NCI-H526 (cell line): ENCODE data around the gene ADARB2.
"Not testable (repeated sequence)": the region's sequence is repeated elsewhere in the genome, so short reads cannot be mapped to it uniquely, and the experiment has no call there.

ENCODE experiments used
- DNase-seq, 2 experiments: peaks; one replicate each; lab custom pipeline; 2025; lab: John Stamatoyannopoulos, UW

The ADARB2 gene

DNA sequence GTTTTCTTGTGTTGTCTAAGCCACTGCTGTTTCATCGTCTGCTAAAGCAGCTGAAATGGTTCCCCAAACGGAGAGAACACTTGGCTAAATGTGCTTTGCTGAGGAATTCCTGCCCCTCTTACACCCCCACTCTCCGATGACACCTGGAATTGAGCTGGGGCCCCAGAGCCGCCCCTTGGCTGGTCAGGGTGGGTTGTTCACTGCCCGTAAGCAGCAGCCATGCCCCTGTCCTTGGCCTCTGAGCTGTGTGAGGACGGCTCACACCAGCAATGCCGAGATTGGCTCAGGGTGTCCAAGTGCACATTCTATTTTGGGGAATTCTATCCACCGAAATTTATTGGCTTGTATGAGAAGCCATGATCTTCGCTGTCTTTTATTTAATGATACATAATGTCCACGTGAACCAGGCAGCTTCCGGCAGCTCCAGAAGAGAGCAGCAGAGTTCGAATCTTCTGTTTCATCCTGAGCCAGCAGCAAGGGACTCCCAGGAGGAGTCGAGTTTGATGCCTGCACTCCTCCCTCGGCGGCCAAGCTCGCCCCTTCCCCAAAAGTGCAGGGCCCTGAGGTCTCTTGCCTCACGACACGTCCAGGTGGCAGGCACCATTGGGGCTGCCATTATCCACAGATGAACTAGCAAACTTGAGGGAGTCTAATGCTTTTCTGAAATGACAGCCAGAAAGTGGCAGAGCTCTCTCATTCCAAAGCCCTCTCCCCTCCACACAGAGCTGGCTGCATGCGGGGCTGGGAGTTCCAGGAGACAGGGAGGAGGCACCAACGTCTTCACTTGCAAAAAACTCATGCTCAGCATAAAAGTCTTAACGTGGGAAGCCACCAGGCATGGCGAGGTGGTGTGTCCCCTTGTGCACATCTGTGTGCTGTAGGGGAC is 567.1 kb downstream of the ADARB2 start:
- DNase-seq: no peak

DNA sequence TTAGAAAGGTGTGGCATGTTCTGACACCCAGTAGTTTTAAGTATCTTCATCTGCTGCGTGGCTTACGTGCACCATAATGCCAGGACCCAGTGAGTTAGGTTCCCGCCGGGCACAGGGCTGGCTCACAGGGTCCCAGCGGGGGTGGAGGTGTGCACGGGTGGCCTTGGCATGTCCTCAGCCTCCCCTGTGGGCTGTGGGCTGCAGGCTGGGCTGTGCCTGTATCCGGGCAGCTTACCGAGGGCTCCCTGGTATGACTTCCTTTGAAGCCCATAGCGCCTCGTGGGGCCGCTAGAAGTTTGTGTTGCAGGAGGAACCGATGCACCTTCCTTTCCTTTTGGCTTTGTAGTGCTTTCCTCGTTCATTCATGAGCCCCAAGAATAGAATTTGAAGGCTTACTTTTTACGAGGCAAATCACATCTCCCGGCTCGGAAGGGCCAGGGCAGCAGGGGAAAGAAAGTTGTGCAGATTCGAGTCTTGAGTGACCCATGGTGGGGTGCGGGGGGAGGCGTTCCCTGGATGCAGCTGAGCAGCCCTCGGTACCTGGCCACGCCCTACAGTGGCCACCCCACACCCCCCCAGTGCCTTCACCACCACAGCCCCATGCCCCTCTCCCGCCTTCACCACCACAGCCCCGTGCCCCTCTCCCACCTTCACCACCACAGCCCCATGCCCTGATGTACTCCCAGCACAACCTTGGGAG is 568.0 kb downstream of the ADARB2 start:
- no peak for DNase-seq

DNA sequence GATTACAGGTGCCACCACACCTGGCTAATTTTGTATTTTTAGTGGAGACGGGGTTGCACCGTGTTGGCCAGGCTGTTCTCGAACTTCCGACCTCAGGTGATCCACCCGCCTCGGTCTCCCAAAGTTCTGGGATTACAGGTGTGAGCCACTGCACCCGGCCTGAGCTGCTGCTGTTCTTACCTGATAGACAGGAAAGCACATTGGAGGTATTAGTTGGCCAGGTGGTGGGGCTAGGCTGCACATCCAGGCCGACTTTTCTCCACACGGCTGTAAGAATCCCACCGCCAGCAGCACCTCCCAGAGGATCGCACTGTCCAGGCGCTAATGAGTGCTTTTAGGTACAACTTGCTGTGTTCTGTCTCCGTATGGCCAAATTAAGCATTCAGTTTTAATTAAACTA is 568.6 kb downstream of the ADARB2 start:
- DNase-seq: no peak

DNA sequence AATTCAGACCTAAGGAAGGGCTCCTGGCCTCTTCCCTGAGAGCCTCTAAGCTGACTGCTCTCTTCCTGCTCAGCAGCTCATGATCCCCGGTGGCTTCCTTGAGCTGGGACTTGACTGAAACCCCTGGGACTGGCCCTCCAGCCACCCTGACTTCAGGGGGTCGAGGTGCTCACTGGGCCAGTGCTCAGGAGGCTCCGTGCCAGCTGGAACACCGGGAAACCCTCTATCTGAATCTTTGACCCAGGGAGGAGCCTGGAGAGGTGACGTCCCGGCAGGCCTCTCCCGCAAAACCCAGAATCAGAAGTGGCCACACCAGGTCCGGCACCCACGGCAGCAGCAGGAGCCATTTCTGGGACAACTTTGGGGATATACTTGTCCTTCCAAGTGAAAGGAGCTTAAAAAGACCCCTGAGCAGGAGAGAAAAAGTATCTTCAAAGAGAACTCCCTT is 570.5 kb downstream of the ADARB2 start:
- no peak for DNase-seq

DNA sequence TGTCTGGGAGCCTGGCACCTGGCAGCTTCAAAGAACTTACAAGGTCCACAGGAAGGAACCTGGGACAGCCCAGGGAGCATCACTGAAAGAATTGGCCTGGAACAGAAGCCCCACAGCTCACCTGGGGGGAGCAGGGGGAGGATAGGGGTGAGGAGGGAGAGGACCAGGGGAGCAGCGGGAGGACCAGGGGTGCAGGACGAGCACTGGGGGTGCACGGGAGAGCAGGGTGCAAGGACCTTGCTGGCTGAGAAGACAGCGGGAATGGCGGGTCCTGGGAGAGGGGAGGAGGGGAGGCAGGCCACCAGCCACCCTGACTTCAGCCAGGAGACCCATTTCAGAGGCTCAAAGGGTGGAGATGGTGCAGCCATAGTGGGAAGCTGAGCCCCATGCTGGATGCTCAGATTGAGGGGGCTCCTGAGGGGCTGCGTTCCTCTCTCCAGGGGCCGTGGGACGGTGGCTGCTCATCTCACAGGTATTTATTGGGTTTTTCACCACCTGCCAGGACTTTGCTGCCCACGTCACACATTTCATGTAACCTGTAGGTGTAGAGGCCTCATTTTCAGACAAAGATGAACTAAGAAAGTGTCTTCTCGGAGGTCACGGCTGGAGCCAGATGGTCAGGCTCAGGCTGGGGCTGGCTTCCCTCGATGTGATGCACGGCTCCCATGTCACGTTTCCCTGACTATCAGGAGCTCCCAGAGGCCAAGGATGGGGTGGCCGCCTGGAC is 571.1 kb downstream of the ADARB2 start:
- no peak for DNase-seq

DNA sequence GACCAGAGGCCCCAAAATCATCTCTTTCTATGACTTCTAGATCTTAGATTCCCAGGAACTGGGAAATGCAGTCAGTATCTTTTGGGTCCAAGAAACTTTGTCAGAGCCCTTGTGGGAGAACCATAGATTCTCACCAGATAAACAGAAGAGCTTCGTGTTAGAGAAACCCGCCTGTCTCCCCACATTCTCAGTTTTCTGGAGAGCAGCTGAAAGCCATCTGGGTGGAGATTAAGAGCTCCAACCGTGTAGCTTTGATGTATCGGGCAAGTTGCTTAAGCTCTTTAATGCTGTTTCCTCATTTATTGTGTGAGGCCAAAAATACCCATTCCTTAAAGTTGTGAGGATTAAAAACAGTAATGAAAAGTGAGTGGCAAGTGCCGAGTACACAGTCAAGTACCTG is 573.5 kb downstream of the ADARB2 start:
- no peak for DNase-seq

DNA sequence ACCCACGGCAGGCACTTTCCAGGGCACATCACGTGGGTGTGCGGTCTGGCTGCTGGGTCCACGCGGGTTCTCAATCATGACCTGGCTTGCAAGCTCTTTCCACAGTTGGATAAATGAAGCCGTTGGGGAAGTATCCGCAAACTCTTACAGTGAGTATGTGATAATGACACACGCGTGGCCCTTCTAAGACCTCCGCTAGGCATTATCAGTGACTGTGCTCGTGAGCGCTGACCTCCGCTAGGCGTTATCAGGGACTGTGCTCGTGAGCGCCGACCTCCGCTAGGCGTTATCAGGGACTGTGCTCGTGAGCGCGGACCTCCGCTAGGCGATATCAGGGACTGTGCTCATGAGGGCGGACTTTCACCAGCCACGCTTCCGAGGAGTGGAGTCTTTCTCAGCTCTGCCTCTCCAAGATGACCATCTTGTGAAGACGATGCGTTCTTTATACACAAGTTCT is 574.1 kb downstream of the ADARB2 start:
- no peak for DNase-seq

DNA sequence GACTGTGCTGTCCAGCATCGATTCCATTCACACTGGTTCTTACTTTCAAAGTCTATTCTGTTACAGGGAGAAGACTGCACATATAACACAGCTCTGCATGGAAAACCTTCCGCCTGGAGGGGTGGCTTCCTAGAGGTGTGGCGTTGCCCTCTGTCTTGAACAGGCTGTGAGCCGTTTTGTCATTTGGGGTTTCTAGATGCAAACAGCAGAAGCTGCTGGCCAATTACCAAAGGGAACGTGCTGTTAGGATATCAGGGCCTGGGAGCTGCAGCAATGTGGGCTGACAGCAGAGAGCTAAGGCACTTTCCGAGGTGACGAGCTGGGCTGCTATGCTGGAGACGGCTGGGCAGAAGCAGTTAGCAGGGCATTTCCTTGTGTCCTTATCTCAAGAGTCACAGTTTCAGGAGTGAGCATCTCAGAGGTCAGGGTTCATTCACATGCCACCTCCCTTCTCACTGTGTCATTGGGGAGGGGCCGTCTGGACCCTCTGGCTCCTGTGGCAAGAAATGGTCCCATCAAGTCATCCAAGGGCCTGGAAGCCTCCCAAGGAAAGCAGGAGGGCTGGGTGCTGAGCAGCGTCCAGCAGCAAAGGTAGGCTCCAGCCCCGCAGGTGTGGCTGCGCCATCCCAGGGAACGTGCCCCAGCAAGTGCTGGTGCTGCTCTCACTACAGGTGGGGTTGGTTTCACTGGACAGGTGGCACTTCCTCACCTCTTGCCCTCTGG is 574.7 kb downstream of the ADARB2 start:
- DNase-seq: no peak

DNA sequence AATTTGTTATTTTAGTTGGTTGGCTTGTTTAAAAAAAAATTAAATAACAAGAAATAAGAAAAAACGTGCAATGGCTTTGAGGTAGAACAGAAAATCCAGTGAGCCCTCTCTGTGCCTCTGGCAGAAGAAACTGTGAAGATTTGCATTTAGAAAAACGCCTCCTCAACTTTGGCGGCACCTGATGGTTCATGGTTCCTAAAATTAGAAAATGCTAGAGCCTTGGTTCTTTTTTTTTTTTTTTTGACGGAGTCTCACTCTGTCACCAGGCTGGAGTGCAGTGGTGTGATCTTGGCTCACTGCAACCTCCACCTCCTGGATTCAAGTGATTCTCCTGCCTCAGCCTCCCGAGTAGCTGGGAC is 576.0 kb downstream of the ADARB2 start:
- DNase-seq: not testable (repeated sequence)

DNA sequence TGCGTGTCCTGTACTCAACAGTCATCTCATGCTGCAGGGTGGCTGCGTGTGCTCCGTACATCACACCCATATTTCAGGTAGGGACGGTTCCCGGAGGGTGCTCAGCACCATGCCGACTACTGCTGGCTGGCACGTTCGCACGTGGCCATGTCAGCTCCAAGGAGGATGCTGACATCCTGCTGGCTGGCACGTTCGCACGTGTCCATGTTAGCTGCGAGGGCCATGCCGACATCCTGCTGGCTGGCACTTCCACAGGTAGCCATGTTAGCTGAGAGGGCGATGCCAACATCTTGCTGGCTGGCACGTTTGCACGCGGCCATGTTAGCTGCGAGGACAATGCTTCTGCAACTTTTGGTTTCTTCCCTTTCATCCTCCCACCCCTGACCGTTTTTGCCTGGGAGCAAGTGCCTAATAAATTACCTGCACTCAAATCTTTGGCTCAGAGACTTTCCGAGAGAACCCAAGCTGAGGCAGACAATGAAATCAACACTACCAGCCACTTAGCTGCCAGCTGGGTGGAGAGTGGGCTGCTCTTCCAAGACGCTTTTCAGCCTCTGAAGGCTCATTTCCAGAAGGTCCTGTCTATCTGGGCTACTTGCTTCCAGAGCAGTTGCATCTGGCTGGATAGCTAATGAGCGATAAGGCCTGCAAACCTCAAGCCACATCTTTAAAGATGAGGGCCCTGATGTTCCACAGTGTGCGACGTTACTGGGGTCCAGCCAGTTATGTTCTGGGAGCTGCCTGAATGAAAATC is 576.6 kb downstream of the ADARB2 start:
- DNase-seq: no peak

DNA sequence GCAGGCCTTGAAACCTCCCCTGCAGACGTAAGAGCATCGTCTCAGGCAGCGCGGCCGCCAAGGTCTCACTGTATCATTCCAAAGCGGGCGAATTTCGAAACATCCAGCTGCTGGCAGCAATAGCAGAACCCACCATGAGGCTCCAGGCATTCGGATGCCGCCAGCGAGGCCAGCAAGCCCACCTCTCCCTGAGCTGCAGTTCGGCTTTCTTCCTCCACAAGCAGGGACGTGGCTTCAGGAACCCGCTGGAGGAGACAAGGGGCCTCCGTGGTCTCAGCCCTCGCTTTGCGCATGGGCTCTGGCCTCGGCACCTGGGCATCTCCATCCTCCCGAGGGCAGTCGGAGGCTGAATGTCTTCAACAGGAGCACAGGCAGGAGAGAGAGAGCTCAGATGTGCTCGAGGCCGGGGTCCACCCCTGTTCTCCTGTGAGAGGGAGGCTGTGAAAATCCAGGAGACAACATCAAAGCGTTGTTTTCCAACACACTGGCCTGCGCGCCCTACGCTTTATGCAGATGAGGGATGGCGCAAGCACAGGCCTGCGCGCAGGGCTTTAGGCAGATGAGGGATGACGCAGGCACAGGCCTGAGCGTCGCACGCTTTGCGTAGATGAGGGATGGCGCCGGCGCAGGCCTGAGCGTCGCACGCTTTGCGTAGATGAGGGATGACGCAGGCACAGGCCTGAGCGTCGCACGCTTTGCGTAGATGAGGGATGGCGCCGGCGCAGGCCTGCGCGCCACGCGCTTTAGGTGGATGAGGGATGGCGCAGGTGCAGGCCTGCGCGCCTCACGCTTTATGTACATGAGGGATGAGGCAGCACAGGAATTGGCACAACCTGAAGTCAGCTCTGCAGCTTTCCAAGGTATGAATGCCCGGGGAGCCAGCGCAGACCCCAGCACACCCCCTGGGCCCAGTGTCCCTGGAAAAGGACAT is 577.9 kb downstream of the ADARB2 start:
- no peak for DNase-seq

DNA sequence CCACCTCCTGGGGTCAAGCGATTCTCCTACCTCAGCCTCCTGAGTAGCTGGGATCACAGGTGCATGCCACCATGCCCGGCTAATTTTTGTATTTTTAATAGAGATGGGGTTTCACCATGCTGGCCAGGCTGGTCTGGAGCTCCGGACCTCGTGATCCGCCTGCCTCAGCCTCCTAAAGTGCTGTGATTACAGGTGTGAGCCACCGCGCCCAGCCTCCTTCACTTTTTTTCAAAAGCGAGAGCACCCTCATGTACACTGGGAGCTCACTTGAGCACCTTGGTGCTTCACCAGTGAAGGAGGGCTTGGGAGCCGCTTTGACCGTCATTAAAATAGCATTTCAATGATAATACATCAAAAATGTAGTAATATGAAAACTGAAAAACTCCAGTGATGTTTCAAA is 578.8 kb downstream of the ADARB2 start:
- DNase-seq: not testable (repeated sequence)

DNA sequence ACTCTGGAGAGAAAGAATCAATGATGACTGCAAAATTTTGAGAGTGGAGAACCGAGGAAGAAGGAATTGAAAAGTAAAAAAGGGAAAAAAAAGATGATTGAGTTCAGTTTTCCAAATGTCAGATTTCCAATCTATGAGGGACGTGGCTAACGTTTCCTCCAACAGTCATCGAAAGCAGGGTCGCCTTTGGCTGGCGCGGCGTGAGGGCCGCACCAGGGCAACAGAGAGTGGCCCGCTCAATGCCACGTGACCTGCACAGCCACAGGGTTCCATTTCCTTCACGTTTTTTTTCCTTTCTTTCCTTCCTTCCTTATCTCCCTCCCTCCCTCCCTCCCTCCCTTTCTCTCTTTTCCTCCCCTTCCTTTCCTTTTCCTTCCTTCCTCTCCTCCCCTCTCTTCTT is 579.3 kb downstream of the ADARB2 start:
- DNase-seq: no peak

DNA sequence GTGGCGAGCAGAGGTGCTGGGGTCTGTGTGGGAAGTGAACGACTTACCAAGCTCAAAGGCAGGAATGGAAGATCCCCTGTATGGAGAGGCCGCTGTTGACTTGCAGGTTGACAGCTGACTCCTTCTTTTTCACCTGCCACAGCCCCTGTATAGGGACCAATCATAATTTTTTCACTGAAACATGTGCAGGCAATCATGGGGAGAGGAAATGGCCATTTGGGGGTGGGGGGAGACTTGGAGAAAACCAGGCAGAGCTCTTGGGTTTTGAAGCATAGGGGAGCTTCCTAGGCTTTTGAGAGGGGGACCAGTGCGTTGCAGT is 579.8 kb downstream of the ADARB2 start:
- no peak for DNase-seq

DNA sequence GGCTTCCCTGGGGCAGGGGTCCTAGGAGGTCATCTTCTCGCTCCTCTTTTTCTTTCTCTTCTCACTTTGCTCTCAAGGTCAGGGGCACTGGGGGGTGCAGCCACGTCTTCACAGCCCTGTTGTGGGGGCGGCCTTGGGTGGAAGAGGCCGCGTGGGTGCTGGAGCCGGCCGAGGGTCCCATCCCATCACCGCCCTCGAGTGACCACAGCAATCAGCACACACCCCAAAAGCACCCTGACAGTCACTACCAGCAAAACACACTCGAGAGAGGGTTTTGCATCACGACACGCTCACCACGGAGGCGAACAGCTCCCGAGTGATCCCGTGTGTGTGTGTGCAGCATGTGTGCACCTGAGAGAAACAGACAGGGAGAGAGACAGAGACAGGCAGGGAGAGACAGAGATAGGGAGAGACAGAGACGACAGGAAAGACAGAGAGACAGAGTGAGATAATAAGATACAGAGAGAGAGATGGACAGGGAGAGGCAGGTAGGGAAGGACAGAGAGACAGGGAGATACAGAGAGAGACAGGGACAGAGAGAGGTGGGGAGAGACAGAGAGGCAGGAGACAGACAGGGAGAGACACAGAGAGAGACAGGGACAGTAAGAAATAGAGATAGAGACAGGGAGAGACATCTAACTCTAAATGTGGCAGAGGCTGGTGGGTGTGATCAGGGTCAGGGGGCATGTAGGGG is 580.3 kb downstream of the ADARB2 start:
- no peak for DNase-seq

DNA sequence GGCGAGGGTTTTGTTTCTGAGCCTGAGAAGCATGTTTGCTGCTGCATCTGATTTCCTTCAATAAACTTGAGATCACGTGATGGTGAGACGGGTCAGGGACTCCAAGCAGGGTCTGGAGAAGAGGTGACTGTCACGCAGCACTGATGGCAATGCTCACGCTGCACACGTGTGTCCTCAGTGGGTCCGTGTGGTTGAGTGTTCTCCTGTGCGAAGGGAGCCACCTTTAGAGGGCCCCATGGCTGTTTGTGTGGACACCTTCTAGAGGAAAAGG is 580.8 kb downstream of the ADARB2 start:
- no peak for DNase-seq

DNA sequence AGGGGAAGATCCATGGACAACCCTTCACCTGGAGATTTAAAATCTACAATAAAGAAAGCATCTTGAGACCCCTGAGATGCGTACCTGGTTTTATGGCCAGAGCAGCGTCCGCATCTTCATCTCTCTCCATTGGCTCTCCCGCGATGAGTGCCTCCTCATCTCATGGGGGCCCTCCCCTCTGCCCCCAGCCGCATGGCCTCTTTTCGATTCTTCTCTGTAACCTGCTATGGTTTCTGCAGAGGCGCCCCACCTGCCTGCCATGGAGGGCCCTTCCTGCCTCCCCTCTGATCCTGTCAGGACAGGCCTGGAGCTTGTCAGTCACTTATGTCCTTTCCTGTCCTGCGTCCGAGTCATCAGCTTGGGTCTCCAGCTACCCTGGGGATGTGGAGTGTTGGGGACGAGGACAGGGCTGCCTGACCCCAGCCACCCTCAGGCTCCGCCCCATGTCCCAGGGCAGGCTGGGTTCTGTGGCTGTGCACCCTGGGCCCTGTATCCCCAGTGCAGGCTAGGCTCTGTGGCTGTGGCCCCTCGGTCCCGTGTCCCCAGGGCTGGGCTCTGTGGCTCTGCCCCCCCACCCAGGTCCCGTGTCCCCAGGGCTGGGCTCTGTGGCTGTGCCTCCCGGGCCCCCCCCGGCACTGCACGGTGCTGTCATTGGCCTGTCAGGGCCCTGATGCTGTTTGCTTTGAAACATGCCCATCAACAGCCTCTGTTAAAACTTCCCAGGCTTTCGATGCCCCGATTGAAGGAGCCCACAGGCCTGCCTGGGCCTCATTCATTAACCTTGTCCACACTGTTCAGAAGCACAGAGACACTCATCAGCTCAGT is 581.3 kb downstream of the ADARB2 start:
- DNase-seq: no peak

DNA sequence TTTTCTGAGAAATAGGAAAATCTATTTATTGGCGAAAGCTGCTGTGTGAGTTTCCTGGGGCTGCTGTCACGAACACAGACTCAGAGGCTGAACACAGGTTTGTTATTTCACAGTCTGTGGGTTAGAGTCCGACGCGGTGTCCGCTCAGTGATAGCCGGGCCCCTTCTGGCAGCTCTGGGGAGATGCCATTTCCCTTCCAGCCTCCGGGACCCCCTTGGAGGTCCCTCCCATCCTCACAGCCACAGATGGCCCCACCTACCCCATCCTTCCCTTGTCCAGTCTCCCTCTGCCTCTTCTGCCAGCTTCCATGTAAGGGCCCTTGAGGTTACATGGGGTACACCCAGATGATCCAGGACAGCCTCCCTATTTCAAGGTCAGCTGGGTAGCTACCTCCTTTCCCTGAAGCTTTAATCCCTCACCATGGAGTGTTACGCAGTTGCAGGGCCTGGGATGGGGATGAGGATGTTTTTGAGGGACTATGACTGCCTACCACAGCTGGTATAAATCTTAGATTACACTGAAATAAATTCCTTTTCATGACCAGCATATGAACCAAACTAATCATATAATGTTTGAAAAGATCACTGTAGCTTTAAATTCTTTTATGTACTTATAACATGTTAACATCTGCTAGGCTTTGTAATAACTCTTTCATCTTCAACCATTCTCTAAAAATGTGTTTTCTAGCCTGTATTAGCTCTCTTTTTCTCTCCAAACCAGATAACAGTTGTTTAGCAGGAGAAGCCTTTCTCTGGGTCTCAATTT is 582.6 kb downstream of the ADARB2 start:
- no peak for DNase-seq
